Naive B cell (primary cell): Measurements from ENCODE around the gene REPS1. TPM values are rescaled to one million over a fixed set of nuclear protein-coding genes. Genes with fewer than 3 reads are reported as not detected.
"Not testable (repeated sequence)": the region's sequence is repeated elsewhere in the genome, so short reads cannot be mapped to it uniquely, and the experiment has no call there.

ENCODE experiments used
- ATAC-seq, 2 donors: fragments of 150-1000 bp; cut with Tn5 transposase; 2 replicates each; pipeline ENCODE4 v1.10.0; 2021; ENCODE audit warnings: low read depth in 2 of 2, mild to moderate bottlenecking in 2 of 2, moderate library complexity in 2 of 2
- DNase-seq: peaks from one replicate; pipeline ENCODE4 v3.0.0; 2022
- H3K27ac Mint-ChIP-seq, 6 donors: one replicate each; pipeline ENCODE4 v1.8.0; 2020 to 2022; ENCODE audit warnings: mild to moderate bottlenecking in 6 of 6, mixed read lengths in 6 of 6, moderate library complexity in 5 of 6, inconsistent platforms in 2 of 6
- H3K27me3 Mint-ChIP-seq, 3 donors: one replicate each; pipeline ENCODE4 v1.8.0; 2021 to 2022; ENCODE audit warnings: mixed read lengths in 3 of 3, mild to moderate bottlenecking in 1 of 3
- H3K36me3 Mint-ChIP-seq, 2 donors: one replicate each; pipeline ENCODE4 v1.8.0; 2020 to 2022; ENCODE audit warnings: mixed read lengths in 2 of 2, inconsistent platforms in 1 of 2, mild to moderate bottlenecking in 1 of 2
- H3K4me1 Mint-ChIP-seq, 3 donors: one replicate each; pipeline ENCODE4 v1.8.0; 2020 to 2022; ENCODE audit warnings: mixed read lengths in 3 of 3, inconsistent platforms in 1 of 3, mild to moderate bottlenecking in 1 of 3, moderate library complexity in 1 of 3
- H3K4me3 Mint-ChIP-seq, 8 donors: one replicate each; pipeline ENCODE4 v1.8.0; 2020 to 2022; ENCODE audit warnings: mild to moderate bottlenecking in 8 of 8, mixed read lengths in 8 of 8, moderate library complexity in 8 of 8, inconsistent platforms in 2 of 8
- H3K9me3 Mint-ChIP-seq, 7 donors: one replicate each; pipeline ENCODE4 v1.8.0; 2020 to 2022; ENCODE audit warnings: mixed read lengths in 7 of 7, mild to moderate bottlenecking in 5 of 7, inconsistent platforms in 2 of 7, moderate library complexity in 1 of 7
- polyA plus RNA-seq, 6 donors: library from polyadenylated mRNA; unstranded; fragments of 300-500 nt; fragmentation: Illumina TruSeq; gene quantifications; one replicate each; pipeline ENCODE4 v1.2.3, GENCODE V29; 2021; ENCODE audit warnings: low read depth in 6 of 6

REPS1 gene
- polyA plus RNA-seq, 6 donors from 2014 or later = 17.5 to 28.4 (median 21.7) TPM

GRCh38 chr6:138992965-138993364 is 4.9 kb upstream of the REPS1 start:
- Mint-ChIP-seq H3K27ac (peak overlapping the region in 1 of 6 donors; percentile 40), H3K4me3 (peak overlapping the region in 2 of 8 donors; percentile 41 to 44), H3K4me1 (peaks cover 0 to 14% (median 11%) of the 10 kb centered on the region in 3 donors), H3K9me3 (peaks cover 0 to 10% (median 4%) of the 10 kb centered on the region in 7 donors)
- not testable (repeated sequence) for ATAC-seq, H3K36me3 Mint-ChIP-seq, DNase-seq, H3K27me3 Mint-ChIP-seq

- H3K27ac Mint-ChIP-seq = no peak overlapping the region
- H3K27me3 Mint-ChIP-seq = no peaks in the 10 kb centered on the region
- H3K36me3 Mint-ChIP-seq = peaks cover 5 to 7% of the 10 kb centered on the region in 2 donors
- ATAC-seq (no peak), DNase-seq (no peak)
- H3K9me3 Mint-ChIP-seq = peaks cover 0 to 10% (median 4%) of the 10 kb centered on the region in 7 donors
- peaks cover 11 to 20% (median 14%) of the 10 kb centered on the region in 3 donors for H3K4me1 Mint-ChIP-seq
- peak overlapping the region in 2 of 8 donors; percentile 7 to 11 for H3K4me3 Mint-ChIP-seq
Measured at GRCh38 chr6:138991206-138991605, 3.2 kb upstream of the REPS1 start.

GRCh38 chr6:138989098-138989983 is 1.3 kb upstream of the REPS1 start:
- no peak for DNase-seq
- H3K9me3 Mint-ChIP-seq = peaks cover 0 to 10% (median 4%) of the 10 kb centered on the region in 7 donors
- peak overlapping the region in 7 of 8 donors; percentile 13 to 97 (median 94) for H3K4me3 Mint-ChIP-seq
- peaks cover 14 to 23% (median 15%) of the 10 kb centered on the region in 3 donors for H3K4me1 Mint-ChIP-seq
- ATAC-seq = no peak
- H3K27me3 Mint-ChIP-seq = no peaks in the 10 kb centered on the region
- H3K36me3 Mint-ChIP-seq = peaks cover 5 to 7% of the 10 kb centered on the region in 2 donors
- peak overlapping the region in 4 of 6 donors; percentile 61 to 94 (median 78) for H3K27ac Mint-ChIP-seq

- Mint-ChIP-seq H3K36me3 (peaks cover 5 to 6% of the 10 kb centered on the region in 2 donors), H3K4me1 (peaks cover 14 to 23% (median 15%) of the 10 kb centered on the region in 3 donors), H3K27ac (peak overlapping the region; percentile 88 to 99 (median 94)), H3K4me3 (peak overlapping the region in 7 of 8 donors; percentile 90 to 97 (median 94)), H3K9me3 (peaks cover 0 to 8% (median 4%) of the 10 kb centered on the region in 7 donors), H3K27me3 (no peaks in the 10 kb centered on the region)
- DNase-seq (no peak), ATAC-seq (peak in 1 of 2 donors; percentile 3)
Measured at GRCh38 chr6:138988469-138988834, 399 bp upstream of the REPS1 start.

- Mint-ChIP-seq H3K4me3 (peak overlapping the region in 7 of 8 donors; percentile 83 to 97 (median 93)), H3K36me3 (no peaks in the 10 kb centered on the region), H3K27me3 (no peaks in the 10 kb centered on the region), H3K4me1 (peaks cover 11 to 23% (median 15%) of the 10 kb centered on the region in 3 donors), H3K27ac (peak overlapping the region in 4 of 6 donors; percentile 67 to 94 (median 76)), H3K9me3 (no peaks in the 10 kb centered on the region)
- no peak for ATAC-seq
- no peak for DNase-seq
Measured at GRCh38 chr6:138987080-138987642, 892 bp downstream of the REPS1 start.

- H3K9me3 Mint-ChIP-seq = no peaks in the 10 kb centered on the region
- no peaks in the 10 kb centered on the region for H3K36me3 Mint-ChIP-seq
- no peak for ATAC-seq
- no peak for DNase-seq
- peak overlapping the region in 7 of 8 donors; percentile 73 to 97 (median 93) for H3K4me3 Mint-ChIP-seq
- peak overlapping the region in 2 of 6 donors; percentile 49 to 94 for H3K27ac Mint-ChIP-seq
- H3K27me3 Mint-ChIP-seq = no peaks in the 10 kb centered on the region
- peaks cover 14 to 25% (median 19%) of the 10 kb centered on the region in 3 donors for H3K4me1 Mint-ChIP-seq
Measured at GRCh38 chr6:138986578-138986977, 1.5 kb downstream of the REPS1 start.

GRCh38 chr6:138981416-138981815 is 6.6 kb downstream of the REPS1 start:
- Mint-ChIP-seq H3K27me3 (no peaks in the 10 kb centered on the region), H3K4me3 (no peak overlapping the region), H3K36me3 (no peaks in the 10 kb centered on the region), H3K27ac (no peak overlapping the region), H3K9me3 (no peaks in the 10 kb centered on the region), H3K4me1 (peaks cover 24 to 49% (median 40%) of the 10 kb centered on the region in 3 donors)
- ATAC-seq = no peak
- DNase-seq = no peak

GRCh38 chr6:138979813-138980668 is 8.0 kb downstream of the REPS1 start:
- peak; percentile 89 for ATAC-seq
- Mint-ChIP-seq H3K9me3 (no peaks in the 10 kb centered on the region), H3K27me3 (no peaks in the 10 kb centered on the region), H3K27ac (peak overlapping the region; percentile 1 to 76 (median 48)), H3K4me1 (peaks cover 23 to 51% (median 46%) of the 10 kb centered on the region in 3 donors), H3K4me3 (peak overlapping the region in 2 of 8 donors; percentile 32 to 34), H3K36me3 (no peaks in the 10 kb centered on the region)
- DNase-seq = no peak

- Mint-ChIP-seq H3K4me1 (peaks cover 25 to 57% (median 49%) of the 10 kb centered on the region in 3 donors), H3K9me3 (no peaks in the 10 kb centered on the region), H3K36me3 (no peaks in the 10 kb centered on the region), H3K27ac (peak overlapping the region in 4 of 6 donors; percentile 1 to 70 (median 20)), H3K4me3 (no peak overlapping the region), H3K27me3 (no peaks in the 10 kb centered on the region)
- no peak for DNase-seq
- ATAC-seq = no peak
Measured at GRCh38 chr6:138979365-138979764, 8.7 kb downstream of the REPS1 start.

GRCh38 chr6:138978229-138978628 is 9.8 kb downstream of the REPS1 start:
- no peak for DNase-seq
- no peaks in the 10 kb centered on the region for H3K27me3 Mint-ChIP-seq
- peaks cover 33 to 66% (median 57%) of the 10 kb centered on the region in 3 donors for H3K4me1 Mint-ChIP-seq
- no peaks in the 10 kb centered on the region for H3K36me3 Mint-ChIP-seq
- ATAC-seq = no peak
- no peaks in the 10 kb centered on the region for H3K9me3 Mint-ChIP-seq
- no peak overlapping the region for H3K4me3 Mint-ChIP-seq
- peak overlapping the region in 1 of 6 donors; percentile 63 for H3K27ac Mint-ChIP-seq

GRCh38 chr6:138977646-138978167 is 10.3 kb downstream of the REPS1 start:
- Mint-ChIP-seq H3K36me3 (no peaks in the 10 kb centered on the region), H3K27ac (no peak overlapping the region), H3K4me1 (peaks cover 38 to 71% (median 62%) of the 10 kb centered on the region in 3 donors), H3K9me3 (no peaks in the 10 kb centered on the region), H3K4me3 (no peak overlapping the region), H3K27me3 (no peaks in the 10 kb centered on the region)
- DNase-seq (no peak), ATAC-seq (no peak)

- ATAC-seq (no peak), DNase-seq (no peak)
- H3K4me3 Mint-ChIP-seq = no peak overlapping the region
- no peaks in the 10 kb centered on the region for H3K36me3 Mint-ChIP-seq
- H3K4me1 Mint-ChIP-seq = peaks cover 41 to 74% (median 66%) of the 10 kb centered on the region in 3 donors
- H3K9me3 Mint-ChIP-seq = no peaks in the 10 kb centered on the region
- peak overlapping the region in 1 of 6 donors; percentile 13 for H3K27ac Mint-ChIP-seq
- no peaks in the 10 kb centered on the region for H3K27me3 Mint-ChIP-seq
Measured at GRCh38 chr6:138977242-138977641, 10.8 kb downstream of the REPS1 start.
